ENCODE measurements around the gene CCDC85B. TPM values are rescaled to one million over a fixed set of nuclear protein-coding genes. Genes with fewer than 3 reads are reported as not detected.

The CCDC85B gene
- total and polyA plus RNA-seq, 12 donors, result 0.16 to 162 (median 58.4) TPM

DNA sequence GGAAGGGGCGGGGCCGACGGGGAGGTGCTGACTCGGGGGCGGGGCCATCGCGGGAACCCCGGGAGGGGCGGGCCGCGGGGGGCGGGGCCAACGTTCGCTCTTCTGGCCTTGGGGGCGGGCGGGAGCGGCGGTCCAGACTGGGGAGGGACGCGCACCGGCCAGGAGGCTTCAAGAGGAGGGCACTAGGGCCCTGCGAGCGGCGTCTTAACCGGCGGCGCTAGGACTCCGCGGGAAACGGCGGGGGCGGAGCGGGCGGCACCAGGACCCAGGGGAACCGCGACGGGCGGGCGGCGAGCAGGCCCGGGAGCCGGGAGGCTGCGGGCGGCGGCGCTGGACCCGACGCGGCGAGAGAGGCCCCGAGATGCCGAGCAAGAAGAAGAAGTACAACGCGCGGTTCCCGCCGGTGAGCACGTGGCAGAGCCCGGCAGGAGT is 28.7 kb downstream of the CCDC85B start, which contains the start of gene DRAP1:
Gene DRAP1 (plus strand): TSS at position 286 of the 432 bp plus-strand sequence. CDS start 76 bp downstream, at position 362.
- intact Hi-C loops (cut with DNase I), result no loop called here
- peak; percentile 98 to 100 (median 99) for DNase-seq
- Histone ChIP-seq H3K36me3 (replicated peaks in 1 of 2) (peaks cover 0 to 19% of the 10 kb centered on the region in 2 donors), H3K9me3 (replicated peaks in 1 of 3) (no peaks in the 10 kb centered on the region), H3K4me3 (peak within 1 kb of the TSS; percentile 82 to 96 (median 93)), H3K27ac (peak within 1 kb of the TSS in 4 of 5 donors; percentile 81 to 100 (median 94)), H3K27me3 (no peaks in the 10 kb centered on the region), H3K4me1 (replicated peaks in 1 of 2) (peaks cover 35 to 47% of the 10 kb centered on the region in 2 donors)
- TF ChIP-seq, protein P1, sequence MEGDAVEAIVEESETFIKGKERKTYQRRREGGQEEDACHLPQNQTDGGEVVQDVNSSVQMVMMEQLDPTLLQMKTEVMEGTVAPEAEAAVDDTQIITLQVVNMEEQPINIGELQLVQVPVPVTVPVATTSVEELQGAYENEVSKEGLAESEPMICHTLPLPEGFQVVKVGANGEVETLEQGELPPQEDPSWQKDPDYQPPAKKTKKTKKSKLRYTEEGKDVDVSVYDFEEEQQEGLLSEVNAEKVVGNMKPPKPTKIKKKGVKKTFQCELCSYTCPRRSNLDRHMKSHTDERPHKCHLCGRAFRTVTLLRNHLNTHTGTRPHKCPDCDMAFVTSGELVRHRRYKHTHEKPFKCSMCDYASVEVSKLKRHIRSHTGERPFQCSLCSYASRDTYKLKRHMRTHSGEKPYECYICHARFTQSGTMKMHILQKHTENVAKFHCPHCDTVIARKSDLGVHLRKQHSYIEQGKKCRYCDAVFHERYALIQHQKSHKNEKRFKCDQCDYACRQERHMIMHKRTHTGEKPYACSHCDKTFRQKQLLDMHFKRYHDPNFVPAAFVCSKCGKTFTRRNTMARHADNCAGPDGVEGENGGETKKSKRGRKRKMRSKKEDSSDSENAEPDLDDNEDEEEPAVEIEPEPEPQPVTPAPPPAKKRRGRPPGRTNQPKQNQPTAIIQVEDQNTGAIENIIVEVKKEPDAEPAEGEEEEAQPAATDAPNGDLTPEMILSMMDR (IDR thresholded peaks at IDR 0.05), result peak in 1 of 6 experiments; percentile 11
- peak; percentile 41 to 59 for TF ChIP-seq POLR2A (IDR thresholded peaks at IDR 0.05)
- 0 to 2% (median 1%) methylated on average over 35 to 59 of the region's 59 CpGs; no CpG with 5 or more reads in 1 of the 4 donors for WGBS, 4 donors

DNA sequence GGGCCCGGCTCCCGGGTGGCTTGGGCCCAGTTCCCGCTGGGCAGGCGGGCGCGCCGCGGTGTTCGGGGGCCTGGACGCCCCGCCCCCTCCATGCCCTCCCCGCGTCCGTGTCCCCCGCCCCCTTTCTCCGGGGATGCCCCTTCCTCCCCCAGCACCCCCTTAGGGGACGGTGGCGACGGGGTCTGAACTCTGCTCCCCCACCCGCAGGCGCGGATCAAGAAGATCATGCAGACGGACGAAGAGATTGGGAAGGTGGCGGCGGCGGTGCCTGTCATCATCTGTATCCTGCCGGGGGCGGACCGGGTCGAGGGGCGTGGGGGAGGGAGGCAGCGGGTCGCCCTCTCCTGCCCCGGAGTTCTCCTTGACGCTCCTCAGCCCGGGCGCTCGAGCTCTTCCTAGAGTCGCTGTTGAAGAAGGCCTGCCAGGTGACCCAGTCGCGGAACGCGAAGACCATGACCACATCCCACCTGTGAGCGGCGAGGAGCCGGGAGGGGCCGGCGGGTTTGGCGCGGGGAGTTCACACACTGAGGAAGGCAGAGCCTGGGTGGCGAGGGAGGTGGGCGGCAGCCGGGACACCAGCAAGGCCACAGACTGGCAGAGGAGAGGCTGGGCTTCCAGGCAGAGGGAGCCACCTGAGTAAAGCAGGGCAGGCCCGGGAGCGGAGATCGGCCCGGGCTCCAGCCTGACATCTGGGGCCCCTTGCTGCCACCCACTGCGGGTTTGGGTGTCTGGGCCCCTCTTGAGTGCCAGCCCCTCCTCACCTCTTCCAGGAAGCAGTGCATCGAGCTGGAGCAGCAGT is 29.3 kb downstream of the CCDC85B start:
- 0 to 4% (median 1%) methylated on average over 2 to 60 of the region's 60 CpGs for WGBS, 4 donors
- intact Hi-C loops (cut with DNase I), result loop anchor here in 1 of 2 donors (5.0 kb wide), 1 partner anchor 38 kb away; no protein-coding TSS in a partner anchor
- H3K4me3 ChIP-seq, result peak overlapping the region; percentile 79 to 94 (median 87)
- DNase-seq, result peak in 6 of 7 donors; percentile 40 to 78 (median 64)
- H3K27me3 ChIP-seq, result no peaks in the 10 kb centered on the region
- peaks cover 35 to 47% of the 10 kb centered on the region in 2 donors for H3K4me1 ChIP-seq (replicated peaks in 1 of 2)
- H3K27ac ChIP-seq, result peak overlapping the region in 4 of 5 donors; percentile 55 to 89 (median 73)
- H3K9me3 ChIP-seq (replicated peaks in 1 of 3), result no peaks in the 10 kb centered on the region
- no peak for TF ChIP-seq POLR2A (IDR thresholded peaks at IDR 0.05)
- TF ChIP-seq, protein P1 (IDR thresholded peaks at IDR 0.05), result no peak
- peaks cover 0 to 19% of the 10 kb centered on the region in 2 donors for H3K36me3 ChIP-seq (replicated peaks in 1 of 2)

DNA sequence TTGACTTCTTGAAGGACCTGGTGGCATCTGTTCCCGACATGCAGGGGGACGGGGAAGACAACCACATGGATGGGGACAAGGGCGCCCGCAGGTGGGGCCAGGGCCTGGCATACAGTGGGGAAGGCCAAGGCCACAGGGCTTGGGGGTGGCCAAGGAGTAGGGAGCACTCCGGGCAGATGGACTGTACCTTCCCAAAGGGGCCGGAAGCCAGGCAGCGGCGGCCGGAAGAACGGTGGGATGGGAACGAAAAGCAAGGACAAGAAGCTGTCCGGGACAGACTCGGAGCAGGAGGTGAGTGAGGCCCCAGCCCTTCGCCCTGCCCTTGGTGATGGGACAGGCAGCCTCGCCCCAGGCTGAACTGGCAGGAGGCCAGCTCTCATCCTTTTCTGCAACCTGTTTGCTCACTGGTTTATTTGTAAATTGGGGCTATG is 29.9 kb downstream of the CCDC85B start:
- peak in 4 of 7 donors; percentile 32 to 64 (median 44) for DNase-seq
- Histone ChIP-seq H3K9me3 (replicated peaks in 1 of 3) (no peaks in the 10 kb centered on the region), H3K4me3 (peak overlapping the region in 2 of 4 donors; percentile 79 to 94), H3K27ac (peak overlapping the region in 1 of 5 donors; percentile 89), H3K4me1 (replicated peaks in 1 of 2) (peaks cover 30 to 41% of the 10 kb centered on the region in 2 donors), H3K27me3 (no peaks in the 10 kb centered on the region), H3K36me3 (replicated peaks in 1 of 2) (peaks cover 0 to 19% of the 10 kb centered on the region in 2 donors)
- no peak for TF ChIP-seq POLR2A (IDR thresholded peaks at IDR 0.05)
- TF ChIP-seq, protein P1 (IDR thresholded peaks at IDR 0.05), result no peak
- WGBS, 4 donors, result 37 to 47% (median 41%) methylated on average over 13 to 15 of the region's 15 CpGs
- intact Hi-C loops (cut with DNase I), result loop anchor here in 1 of 2 donors (5.0 kb wide), 1 partner anchor 37 kb away; no protein-coding TSS in a partner anchor

DNA sequence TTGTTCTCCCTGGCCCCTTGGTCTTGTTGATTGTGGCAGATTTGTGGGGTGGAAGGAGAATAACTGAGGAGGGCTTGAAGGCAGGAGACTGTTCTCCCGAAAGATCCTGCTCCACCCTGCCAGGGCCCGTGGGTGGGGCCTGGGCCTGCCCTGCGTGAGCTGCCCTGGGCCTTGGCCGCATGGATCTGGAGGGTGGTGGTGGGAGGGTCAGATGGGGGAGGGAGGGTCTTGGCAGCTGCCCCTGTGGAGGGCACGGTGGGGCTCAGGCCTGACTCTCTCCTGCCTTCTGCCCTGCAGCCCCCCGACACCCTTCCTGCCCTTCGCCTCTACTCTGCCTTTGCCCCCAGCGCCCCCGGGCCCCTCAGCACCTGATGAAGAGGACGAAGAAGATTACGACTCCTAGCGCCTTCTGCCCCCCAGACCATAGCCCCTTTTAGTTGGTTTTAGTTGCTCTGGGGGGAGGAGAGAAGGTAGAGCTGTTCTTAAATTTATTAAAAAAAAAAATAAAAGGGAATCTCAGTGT is 30.6 kb downstream of the CCDC85B start:
- intact Hi-C loops (cut with DNase I), result loop anchor here in 1 of 2 donors (5.0 kb wide), 1 partner anchor 36 kb away; no protein-coding TSS in a partner anchor
- 87 to 95% (median 92%) methylated on average over 7 to 12 of the region's 12 CpGs for WGBS, 4 donors
- no peak overlapping the region for H3K4me3 ChIP-seq

More for the DNA sequence above, 30.6 kb downstream of the CCDC85B start:
- peak in 1 of 7 donors; percentile 24 for DNase-seq
- peaks cover 0 to 19% of the 10 kb centered on the region in 2 donors for H3K36me3 ChIP-seq (replicated peaks in 1 of 2)
- no peaks in the 10 kb centered on the region for H3K9me3 ChIP-seq (replicated peaks in 1 of 3)
- no peak overlapping the region for H3K27ac ChIP-seq
- no peaks in the 10 kb centered on the region for H3K27me3 ChIP-seq
- TF ChIP-seq POLR2A (IDR thresholded peaks at IDR 0.05), result no peak
- TF ChIP-seq, protein P1 (IDR thresholded peaks at IDR 0.05), result no peak
- peaks cover 25 to 34% of the 10 kb centered on the region in 2 donors for H3K4me1 ChIP-seq (replicated peaks in 1 of 2)

Data from adrenal gland (tissue), 12 donors.